Mesothelial cell of epicardium (in vitro differentiated cells): ENCODE results near the gene SLC35B2. TPM values are rescaled to one million over a fixed set of nuclear protein-coding genes. Genes with fewer than 3 reads are reported as not detected.

Source experiments
- DNase-seq, 2 experiments: peaks; one replicate each; pipeline ENCODE4 v3.0.0; 2021; ENCODE audit warnings: low spot score in 2 of 2; ENCODE audit not compliant: unreplicated experiment in 2 of 2
- H3K27ac Mint-ChIP-seq: 2 replicates; pipeline ENCODE4 v1.8.0; 2021; ENCODE audit warnings: mixed read lengths
- H3K27me3 Mint-ChIP-seq: 2 replicates; pipeline ENCODE4 v1.8.0; 2021; ENCODE audit warnings: low read depth, mixed read lengths
- H3K36me3 Mint-ChIP-seq: 2 replicates; pipeline ENCODE4 v1.8.0; 2021; ENCODE audit warnings: mixed read lengths
- H3K4me1 Mint-ChIP-seq: 2 replicates; pipeline ENCODE4 v1.8.0; 2021; ENCODE audit warnings: mixed read lengths
- H3K4me3 Mint-ChIP-seq: 2 replicates; pipeline ENCODE4 v1.8.0; 2021; ENCODE audit warnings: mild to moderate bottlenecking, moderate library complexity, mixed read lengths
- H3K9me3 Mint-ChIP-seq: 2 replicates; pipeline ENCODE4 v1.8.0; 2021; ENCODE audit warnings: mixed read lengths
- total RNA-seq: library from RNA; stranded (reverse); gene quantifications from 3 replicates; pipeline ENCODE4 v1.2.1, GENCODE V29; 2021
- TF ChIP-seq, protein P1 (sequence below): fragments of 200-600 bp; sonication (generic); IDR thresholded peaks from one replicate; pipeline ENCODE4 v1.5.0; 2021; ENCODE audit warnings: antibody characterized with exemption; ENCODE audit not compliant: unreplicated experiment

SLC35B2 gene
- total RNA-seq, 1 donor from 2014 or later = 38.2 TPM

DNA sequence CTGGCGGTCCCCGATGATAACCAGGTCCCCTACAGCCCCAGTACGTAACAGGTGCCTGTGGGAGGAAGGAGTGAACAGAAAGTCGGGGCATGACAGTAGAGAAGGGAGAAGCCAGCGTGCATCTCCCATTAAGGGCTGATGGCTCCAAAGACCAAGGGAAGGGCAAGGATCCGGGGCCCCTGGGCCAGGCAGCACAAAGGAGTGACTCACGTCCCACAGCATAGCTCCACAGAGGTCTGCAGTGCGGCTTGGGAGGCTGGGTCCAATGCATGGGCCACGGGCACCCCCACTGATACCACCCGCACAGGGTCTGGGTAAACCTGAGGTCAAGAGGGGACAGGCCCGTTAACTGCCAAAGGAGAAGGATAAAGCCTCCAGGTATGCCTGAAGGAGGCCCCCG, 45.5 kb upstream of the SLC35B2 start:
- TF ChIP-seq, protein P1, sequence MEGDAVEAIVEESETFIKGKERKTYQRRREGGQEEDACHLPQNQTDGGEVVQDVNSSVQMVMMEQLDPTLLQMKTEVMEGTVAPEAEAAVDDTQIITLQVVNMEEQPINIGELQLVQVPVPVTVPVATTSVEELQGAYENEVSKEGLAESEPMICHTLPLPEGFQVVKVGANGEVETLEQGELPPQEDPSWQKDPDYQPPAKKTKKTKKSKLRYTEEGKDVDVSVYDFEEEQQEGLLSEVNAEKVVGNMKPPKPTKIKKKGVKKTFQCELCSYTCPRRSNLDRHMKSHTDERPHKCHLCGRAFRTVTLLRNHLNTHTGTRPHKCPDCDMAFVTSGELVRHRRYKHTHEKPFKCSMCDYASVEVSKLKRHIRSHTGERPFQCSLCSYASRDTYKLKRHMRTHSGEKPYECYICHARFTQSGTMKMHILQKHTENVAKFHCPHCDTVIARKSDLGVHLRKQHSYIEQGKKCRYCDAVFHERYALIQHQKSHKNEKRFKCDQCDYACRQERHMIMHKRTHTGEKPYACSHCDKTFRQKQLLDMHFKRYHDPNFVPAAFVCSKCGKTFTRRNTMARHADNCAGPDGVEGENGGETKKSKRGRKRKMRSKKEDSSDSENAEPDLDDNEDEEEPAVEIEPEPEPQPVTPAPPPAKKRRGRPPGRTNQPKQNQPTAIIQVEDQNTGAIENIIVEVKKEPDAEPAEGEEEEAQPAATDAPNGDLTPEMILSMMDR = no peak
- no peak overlapping the region for H3K27ac Mint-ChIP-seq
- peaks cover under 1% of the 10 kb centered on the region for H3K4me1 Mint-ChIP-seq
- H3K4me3 Mint-ChIP-seq = no peak overlapping the region
- peaks cover 15% of the 10 kb centered on the region for H3K27me3 Mint-ChIP-seq
- DNase-seq = no peak
- H3K36me3 Mint-ChIP-seq = peaks cover 23% of the 10 kb centered on the region
- no peaks in the 10 kb centered on the region for H3K9me3 Mint-ChIP-seq

DNA sequence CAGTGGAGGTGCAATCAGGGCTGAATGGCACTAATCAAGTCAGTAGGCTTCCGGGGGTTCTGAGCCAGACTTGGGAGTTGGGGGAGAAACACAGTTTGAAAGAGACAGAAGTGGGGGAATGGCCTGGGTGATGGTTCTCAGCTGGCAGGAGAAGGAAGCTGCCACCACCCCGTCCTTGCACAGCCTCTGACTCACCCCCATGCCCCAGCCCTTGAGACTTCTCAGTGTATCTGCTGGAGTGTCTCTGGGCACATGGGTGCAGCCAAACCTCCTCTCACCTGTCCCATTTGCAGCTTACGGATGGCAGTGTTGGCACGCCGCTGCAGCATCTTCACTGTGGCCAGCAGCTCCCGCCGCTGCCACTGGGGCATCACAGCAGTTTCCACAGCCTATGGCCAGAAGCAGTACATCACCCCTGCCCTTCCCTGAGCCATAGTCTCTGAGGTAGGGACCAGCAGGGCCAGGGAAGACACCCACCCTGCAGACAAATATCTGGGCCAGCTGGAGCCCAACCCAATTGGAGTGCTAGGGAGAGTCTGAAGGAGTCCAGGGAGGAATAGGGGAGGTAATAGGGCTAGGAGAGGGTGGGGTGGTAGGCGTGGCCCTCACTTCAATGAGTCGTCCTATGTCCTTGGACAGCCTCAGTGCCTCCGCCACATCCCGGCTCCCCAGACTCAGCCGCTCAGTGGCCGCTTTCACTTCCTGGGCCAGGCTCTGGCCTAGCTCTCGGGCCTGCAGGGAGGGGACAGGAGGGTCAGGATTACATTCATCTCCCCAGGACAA, 44.6 kb upstream of the SLC35B2 start:
- TF ChIP-seq, protein P1 = no peak
- Mint-ChIP-seq H3K27ac (no peak overlapping the region), H3K9me3 (no peaks in the 10 kb centered on the region), H3K4me3 (no peak overlapping the region), H3K36me3 (peaks cover 23% of the 10 kb centered on the region), H3K27me3 (peaks cover 20% of the 10 kb centered on the region), H3K4me1 (peaks cover 3% of the 10 kb centered on the region)
- DNase-seq = no peak

DNA sequence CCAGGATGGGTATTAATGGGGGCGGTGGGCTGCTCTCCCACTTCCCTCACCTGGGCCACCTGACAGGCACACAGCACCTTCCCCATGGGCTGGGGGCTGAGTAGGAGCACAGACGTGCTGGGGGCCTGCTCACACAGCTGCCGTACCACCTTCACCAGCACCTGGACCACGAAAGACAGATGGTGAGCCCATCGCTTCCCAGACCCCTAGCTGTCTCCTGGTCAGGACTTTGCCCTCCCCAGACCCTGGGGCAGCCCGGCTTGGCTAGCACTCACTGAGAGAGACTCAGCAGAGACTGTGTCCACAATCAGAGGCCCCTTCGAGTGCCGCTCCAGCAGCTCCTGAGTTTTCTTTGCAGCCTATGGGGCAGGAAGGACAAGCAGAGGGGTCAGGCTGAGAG, 43.8 kb upstream of the SLC35B2 start:
- Mint-ChIP-seq H3K9me3 (no peaks in the 10 kb centered on the region), H3K27me3 (peaks cover 29% of the 10 kb centered on the region), H3K27ac (no peak overlapping the region), H3K4me1 (peaks cover 5% of the 10 kb centered on the region), H3K36me3 (peaks cover 23% of the 10 kb centered on the region), H3K4me3 (no peak overlapping the region)
- DNase-seq = no peak
- TF ChIP-seq, protein P1 = no peak

DNA sequence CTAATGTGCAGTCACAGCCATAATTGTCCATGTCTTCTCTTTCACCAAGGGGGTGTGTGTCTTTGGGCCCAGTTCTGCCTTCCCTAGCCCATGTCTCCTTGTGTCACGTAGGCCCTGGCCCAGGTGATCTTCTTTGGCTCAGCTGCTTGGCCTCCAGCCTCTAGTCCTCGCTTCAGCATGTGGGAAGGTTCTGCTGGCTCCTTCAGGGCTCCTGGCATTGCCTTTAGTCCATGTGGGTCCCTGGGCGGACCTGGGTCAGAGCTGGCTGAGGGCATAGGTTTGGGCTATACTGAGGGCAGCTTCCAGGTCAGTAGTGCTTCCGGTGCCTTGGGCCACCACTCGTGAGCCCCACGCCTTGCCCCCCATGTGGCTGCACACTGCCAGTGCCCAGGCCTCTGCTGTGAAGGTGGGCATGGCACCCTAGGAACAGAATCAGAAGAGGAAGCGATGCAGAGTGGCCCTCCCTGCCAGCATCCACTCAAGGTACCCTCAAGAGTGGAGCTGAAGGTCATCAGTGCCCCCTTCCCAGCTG, 43.0 kb upstream of the SLC35B2 start:
- H3K9me3 Mint-ChIP-seq = no peaks in the 10 kb centered on the region
- H3K4me1 Mint-ChIP-seq = peaks cover 5% of the 10 kb centered on the region
- peaks cover 23% of the 10 kb centered on the region for H3K36me3 Mint-ChIP-seq
- DNase-seq = no peak
- H3K27ac Mint-ChIP-seq = no peak overlapping the region
- no peak overlapping the region for H3K4me3 Mint-ChIP-seq
- TF ChIP-seq, protein P1 = no peak
- peaks cover 35% of the 10 kb centered on the region for H3K27me3 Mint-ChIP-seq

DNA sequence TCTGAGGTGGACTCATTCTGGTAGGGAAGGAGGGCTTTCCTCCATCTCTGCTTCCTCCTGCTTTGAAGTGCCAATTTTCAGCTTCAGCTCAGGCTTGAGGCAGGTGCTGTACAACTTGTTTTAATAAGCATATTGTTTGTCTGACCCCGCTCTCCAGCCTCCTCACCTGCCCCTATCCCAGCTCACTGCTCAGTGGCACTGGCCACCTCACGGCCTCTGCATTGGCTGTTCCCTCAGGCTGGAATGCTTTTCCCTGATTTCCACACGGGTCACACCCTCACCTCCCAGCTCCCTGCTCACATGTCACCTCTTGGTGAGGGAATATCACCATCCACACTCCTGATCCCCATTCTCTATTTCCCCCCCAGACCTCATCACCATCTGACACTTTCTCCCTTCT, 41.5 kb upstream of the SLC35B2 start:
- Mint-ChIP-seq H3K27ac (peak overlapping the region; percentile 5), H3K4me3 (peak overlapping the region; percentile 20), H3K36me3 (peaks cover 23% of the 10 kb centered on the region), H3K27me3 (peaks cover 50% of the 10 kb centered on the region), H3K4me1 (peaks cover 5% of the 10 kb centered on the region), H3K9me3 (no peaks in the 10 kb centered on the region)
- DNase-seq = no peak
- TF ChIP-seq, protein P1 = no peak
